Measurements from ENCODE around the gene RABGAP1L.

Gene RABGAP1L

DNA sequence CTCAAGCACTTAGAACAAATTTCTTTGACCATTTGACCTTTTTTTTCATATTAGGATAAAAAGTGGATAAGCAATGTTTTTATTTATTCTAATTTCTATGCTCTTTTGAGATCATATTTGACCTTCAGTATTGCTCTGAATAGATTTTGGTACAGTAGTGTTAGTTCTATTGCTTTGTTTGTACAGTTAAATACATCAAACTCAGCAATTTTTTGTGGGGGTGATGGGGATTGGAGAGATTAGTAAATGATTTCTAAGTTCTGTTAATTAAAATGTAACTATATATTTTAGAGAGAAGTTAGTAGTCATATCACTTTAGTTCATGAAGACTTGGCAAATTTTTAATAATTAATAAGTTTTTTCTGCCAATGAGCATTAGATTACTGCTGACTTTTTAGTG lies 286.0 kb downstream of the RABGAP1L start:
- no peak for DNase-seq (ENCODE audit: low spot score)
- ChIA-PET POLR2A (ENCODE audit: low non-redundant PET) (no interaction called here), CTCF (no interaction called here)
- H3K27ac ChIP-seq, result no peak overlapping the region
- TF ChIP-seq, protein P1, sequence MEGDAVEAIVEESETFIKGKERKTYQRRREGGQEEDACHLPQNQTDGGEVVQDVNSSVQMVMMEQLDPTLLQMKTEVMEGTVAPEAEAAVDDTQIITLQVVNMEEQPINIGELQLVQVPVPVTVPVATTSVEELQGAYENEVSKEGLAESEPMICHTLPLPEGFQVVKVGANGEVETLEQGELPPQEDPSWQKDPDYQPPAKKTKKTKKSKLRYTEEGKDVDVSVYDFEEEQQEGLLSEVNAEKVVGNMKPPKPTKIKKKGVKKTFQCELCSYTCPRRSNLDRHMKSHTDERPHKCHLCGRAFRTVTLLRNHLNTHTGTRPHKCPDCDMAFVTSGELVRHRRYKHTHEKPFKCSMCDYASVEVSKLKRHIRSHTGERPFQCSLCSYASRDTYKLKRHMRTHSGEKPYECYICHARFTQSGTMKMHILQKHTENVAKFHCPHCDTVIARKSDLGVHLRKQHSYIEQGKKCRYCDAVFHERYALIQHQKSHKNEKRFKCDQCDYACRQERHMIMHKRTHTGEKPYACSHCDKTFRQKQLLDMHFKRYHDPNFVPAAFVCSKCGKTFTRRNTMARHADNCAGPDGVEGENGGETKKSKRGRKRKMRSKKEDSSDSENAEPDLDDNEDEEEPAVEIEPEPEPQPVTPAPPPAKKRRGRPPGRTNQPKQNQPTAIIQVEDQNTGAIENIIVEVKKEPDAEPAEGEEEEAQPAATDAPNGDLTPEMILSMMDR (conservative IDR thresholded peaks at IDR 0.05; ENCODE audit: low read depth), result no peak

DNA sequence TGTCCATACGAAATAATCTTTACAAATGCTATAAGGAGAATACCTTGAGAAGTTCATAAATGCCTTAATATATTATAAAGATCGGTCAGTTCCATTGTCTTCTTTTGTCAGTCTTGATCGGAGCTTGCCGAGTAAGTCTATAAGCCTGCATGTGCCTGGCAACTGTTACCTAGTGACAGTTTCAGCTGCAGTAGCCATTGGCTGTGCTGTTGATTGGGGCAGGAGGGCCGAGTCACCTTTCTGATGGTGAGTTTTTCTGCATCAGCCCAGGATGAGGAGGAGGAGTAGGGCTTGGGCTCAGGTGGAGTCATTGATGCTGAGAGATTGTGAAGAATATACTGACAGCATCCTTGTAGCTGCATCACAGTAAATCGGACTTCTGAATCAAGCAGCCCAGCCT lies 286.5 kb downstream of the RABGAP1L start:
- H3K27ac ChIP-seq, result no peak overlapping the region
- TF ChIP-seq, protein P1 (conservative IDR thresholded peaks at IDR 0.05; ENCODE audit: low read depth), result no peak
- ChIA-PET POLR2A (ENCODE audit: low non-redundant PET) (no interaction called here), CTCF (no interaction called here)
- DNase-seq (ENCODE audit: low spot score), result no peak

DNA sequence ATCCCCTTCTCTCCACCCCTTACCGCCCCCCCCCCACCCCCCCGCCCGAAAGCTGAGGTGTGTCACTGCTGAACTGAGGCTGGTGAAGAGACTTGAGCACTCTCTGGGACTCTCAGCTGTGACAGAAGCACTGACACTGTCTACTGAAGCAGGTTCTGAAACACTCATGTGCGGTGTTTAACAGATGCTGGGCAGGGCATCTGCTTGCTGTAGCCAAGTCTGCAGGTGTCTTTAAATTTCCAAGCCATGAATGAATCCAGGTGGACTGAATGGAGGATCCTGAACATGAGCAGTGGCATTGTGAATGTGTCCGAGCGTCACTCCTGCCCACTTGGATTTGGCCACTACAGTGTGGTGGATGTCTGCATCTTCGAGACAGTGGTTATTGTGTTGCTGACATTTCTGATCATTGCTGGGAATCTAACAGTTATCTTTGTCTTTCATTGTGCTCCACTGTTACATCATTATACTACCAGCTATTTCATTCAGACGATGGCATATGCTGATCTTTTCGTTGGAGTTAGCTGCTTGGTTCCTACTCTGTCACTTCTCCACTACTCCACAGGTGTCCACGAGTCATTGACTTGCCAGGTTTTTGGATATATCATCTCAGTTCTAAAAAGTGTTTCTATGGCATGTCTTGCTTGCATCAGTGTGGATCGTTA lies 288.7 kb downstream of the RABGAP1L start, which contains the start of gene GPR52:
GPR52 (plus strand) TSS at position 99 of the 665 bp plus-strand sequence; CDS start at position 247, 148 bp downstream.
- DNase-seq (ENCODE audit: low spot score), result no peak
- H3K27ac ChIP-seq, result no peak within 1 kb of the TSS
- ChIA-PET POLR2A (ENCODE audit: low non-redundant PET) (interaction anchor here (0.6 kb wide), 1 partner anchor 533 kb away, joined by 3 read pairs; no protein-coding TSS in a partner anchor), CTCF (no interaction called here)
- TF ChIP-seq, protein P1 (conservative IDR thresholded peaks at IDR 0.05; ENCODE audit: low read depth), result no peak

DNA sequence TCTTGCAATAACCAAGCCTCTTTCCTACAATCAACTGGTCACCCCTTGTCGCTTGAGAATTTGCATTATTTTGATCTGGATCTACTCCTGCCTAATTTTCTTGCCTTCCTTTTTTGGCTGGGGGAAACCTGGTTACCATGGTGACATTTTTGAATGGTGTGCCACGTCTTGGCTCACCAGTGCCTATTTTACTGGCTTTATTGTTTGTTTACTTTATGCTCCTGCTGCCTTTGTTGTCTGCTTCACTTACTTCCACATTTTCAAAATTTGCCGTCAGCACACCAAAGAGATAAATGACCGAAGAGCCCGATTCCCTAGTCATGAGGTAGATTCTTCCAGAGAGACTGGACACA lies 289.2 kb downstream of the RABGAP1L start:
- POLR2A ChIA-PET (ENCODE audit: low non-redundant PET), result no interaction called here
- CTCF ChIA-PET, result no interaction called here
- TF ChIP-seq, protein P1 (conservative IDR thresholded peaks at IDR 0.05; ENCODE audit: low read depth), result no peak
- H3K27ac ChIP-seq, result no peak overlapping the region
- DNase-seq (ENCODE audit: low spot score), result no peak

DNA sequence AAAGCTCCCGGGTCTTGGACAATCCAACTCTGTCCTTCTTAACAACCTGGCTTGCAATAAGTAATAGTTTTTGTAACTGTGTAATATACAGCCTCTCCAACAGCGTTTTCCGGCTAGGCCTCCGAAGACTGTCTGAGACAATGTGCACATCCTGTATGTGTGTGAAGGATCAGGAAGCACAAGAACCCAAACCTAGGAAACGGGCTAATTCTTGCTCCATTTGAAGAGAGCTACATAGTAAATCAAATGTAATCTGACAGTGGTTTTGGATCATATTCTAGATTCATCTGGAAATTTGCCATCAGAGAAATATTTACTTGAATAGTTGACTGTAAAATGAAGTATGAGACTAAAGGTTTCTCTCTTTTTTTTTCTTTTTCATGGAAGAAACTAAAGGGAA lies 289.7 kb downstream of the RABGAP1L start:
- H3K27ac ChIP-seq, result no peak overlapping the region
- DNase-seq (ENCODE audit: low spot score), result no peak
- ChIA-PET CTCF (no interaction called here), POLR2A (ENCODE audit: low non-redundant PET) (no interaction called here)
- TF ChIP-seq, protein P1 (conservative IDR thresholded peaks at IDR 0.05; ENCODE audit: low read depth), result no peak

DNA sequence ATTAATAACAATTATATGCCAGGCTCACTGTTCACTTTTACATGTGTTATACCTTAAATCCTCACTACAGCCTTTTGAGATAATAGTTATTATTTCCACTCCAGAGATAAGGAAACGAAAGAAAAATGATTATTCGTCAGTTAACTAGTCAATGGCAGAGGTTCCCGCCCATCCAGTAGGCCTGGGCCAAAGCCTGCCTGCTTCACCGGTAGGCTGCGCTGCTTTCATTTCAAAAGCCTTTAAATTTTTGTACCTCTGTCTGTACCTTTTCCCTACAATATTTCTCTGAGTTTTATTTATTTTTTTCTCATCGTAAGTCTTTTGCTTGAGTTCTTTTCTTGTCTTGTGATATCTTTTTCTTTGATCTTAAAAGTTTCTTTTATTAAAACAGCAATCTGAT lies 292.1 kb downstream of the RABGAP1L start:
- CTCF ChIA-PET, result interaction anchor here (0.6 to 0.7 kb wide), 2 partner anchors 10 to 80 kb away, joined by 3 read pairs; no protein-coding TSS in a partner anchor
- no peak for DNase-seq (ENCODE audit: low spot score)
- TF ChIP-seq, protein P1 (conservative IDR thresholded peaks at IDR 0.05; ENCODE audit: low read depth), result no peak
- H3K27ac ChIP-seq, result no peak overlapping the region
- POLR2A ChIA-PET (ENCODE audit: low non-redundant PET), result no interaction called here

Measured in RWPE1 (cell line).